Loucy (cell line): ENCODE results near the gene ASS1.

Experiments
- H2AFZ ChIP-seq: fragments of 200-600 bp; sonication (generic); 2 replicates; pipeline ENCODE4 v1.6.0; 2016; ENCODE audit warnings: antibody characterized with exemption, mild to moderate bottlenecking, low read length, moderate library complexity
- H3F3A ChIP-seq: fragments of 200-600 bp; 2 replicates; pipeline ENCODE4 v1.6.0; 2016; ENCODE audit warnings: antibody characterized with exemption, low read depth, mild to moderate bottlenecking
- H3K27me3 ChIP-seq: fragments of 200-600 bp; sonication (generic); 2 replicates; pipeline ENCODE4 v1.6.1; 2014; ENCODE audit warnings: low read length, mild to moderate bottlenecking; ENCODE audit not compliant: insufficient read depth, poor library complexity, severe bottlenecking
- H3K36me3 ChIP-seq: fragments of 200-600 bp; sonication (generic); 2 replicates; pipeline ENCODE4 v1.6.1; 2016; ENCODE audit warnings: low read length; ENCODE audit not compliant: insufficient read depth
- H3K4me1 ChIP-seq: fragments of 200-600 bp; sonication (generic); 2 replicates; pipeline ENCODE4 v1.5.1; 2014; ENCODE audit warnings: low read length, mild to moderate bottlenecking; ENCODE audit not compliant: insufficient read depth, poor library complexity, severe bottlenecking
- H3K4me2 ChIP-seq: fragments of 200-600 bp; sonication (generic); 2 replicates; pipeline ENCODE4 v1.6.0; 2014; ENCODE audit warnings: antibody characterized with exemption, low read length, low read depth, mild to moderate bottlenecking; ENCODE audit not compliant: poor library complexity, severe bottlenecking
- H3K4me3 ChIP-seq: fragments of 200-600 bp; sonication (generic); 2 replicates; pipeline ENCODE4 v1.5.1; 2014; ENCODE audit warnings: low read length, mild to moderate bottlenecking, mixed read lengths; ENCODE audit not compliant: poor library complexity, severe bottlenecking
- H3K79me2 ChIP-seq: fragments of 200-600 bp; sonication (generic); 2 replicates; pipeline ENCODE4 v1.6.1; 2014; ENCODE audit warnings: low read length; ENCODE audit not compliant: insufficient read depth
- H3K9ac ChIP-seq: fragments of 200-600 bp; sonication (generic); 2 replicates; pipeline ENCODE4 v1.6.0; 2014; ENCODE audit warnings: mild to moderate bottlenecking, low read depth, low read length, moderate library complexity; ENCODE audit not compliant: poor library complexity, severe bottlenecking
- H3K9me2 ChIP-seq: fragments of 200-600 bp; sonication (generic); replicated peaks from 2 replicates; pipeline ENCODE4 v1.6.1; 2016; ENCODE audit warnings: low read depth, low read length, mixed read lengths
- H3K9me3 ChIP-seq: fragments of 200-600 bp; sonication (generic); 2 replicates; pipeline ENCODE4 v1.6.1; 2014; ENCODE audit warnings: mild to moderate bottlenecking, antibody characterized with exemption, low read length, low read depth; ENCODE audit not compliant: insufficient read depth
- H4K20me1 ChIP-seq: fragments of 200-600 bp; sonication (generic); 2 replicates; pipeline ENCODE4 v1.6.0; 2014; ENCODE audit warnings: antibody characterized with exemption, low read length, mild to moderate bottlenecking; ENCODE audit not compliant: insufficient read depth, poor library complexity, severe bottlenecking
- CTCF ChIP-seq: fragments of 200-600 bp; sonication (generic); conservative IDR thresholded peaks from 2 replicates; pipeline ENCODE4 v1.5.1; 2014; ENCODE audit warnings: mild to moderate bottlenecking, antibody characterized with exemption, low read length
- EZH2phosphoT487 ChIP-seq: fragments of 200-600 bp; IDR thresholded peaks from 2 replicates; pipeline ENCODE4 v1.6.1; 2018; ENCODE audit warnings: antibody characterized with exemption, mild to moderate bottlenecking, moderate library complexity, borderline replicate concordance

The ASS1 gene

DNA sequence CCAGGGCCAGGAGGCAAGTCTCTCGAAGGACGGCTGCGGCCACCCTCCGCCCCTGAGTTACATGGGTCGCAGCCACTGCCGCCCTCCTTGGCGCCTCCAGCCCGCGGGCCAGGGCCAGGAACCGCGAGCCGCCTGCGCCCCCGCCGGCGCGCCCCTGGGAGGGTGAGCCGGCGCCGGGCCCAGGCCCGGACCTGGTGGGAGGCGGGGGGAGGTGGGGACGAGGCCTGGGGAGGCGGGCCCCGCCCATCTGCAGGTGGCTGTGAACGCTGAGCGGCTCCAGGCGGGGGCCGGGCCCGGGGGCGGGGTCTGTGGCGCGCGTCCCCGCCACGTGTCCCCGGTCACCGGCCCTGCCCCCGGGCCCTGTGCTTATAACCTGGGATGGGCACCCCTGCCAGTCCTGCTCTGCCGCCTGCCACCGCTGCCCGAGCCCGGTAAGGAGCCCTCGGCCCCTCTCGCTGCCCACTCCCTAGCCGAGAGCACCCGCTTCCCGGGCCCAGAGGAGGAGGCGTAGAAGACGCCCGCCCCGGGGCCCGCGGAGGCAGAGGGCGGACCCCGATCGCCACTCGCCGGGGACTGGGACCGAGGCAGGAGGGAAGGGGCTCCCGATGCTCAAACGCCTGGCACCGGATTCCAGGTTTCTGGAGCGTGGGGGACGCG lies at the start of gene ASS1:
Gene ASS1 (plus strand): TSS at position 397 of the 657 bp plus-strand sequence. CDS start 7,268 bp downstream, outside the sequence.
- TF ChIP-seq CTCF (no peak), EZH2phosphoT487 (no peak)
- no peaks in the 10 kb centered on the region for H3F3A ChIP-seq
- no peaks in the 10 kb centered on the region for H3K36me3 ChIP-seq
- H3K9me2 ChIP-seq: no peaks in the 10 kb centered on the region
- no peaks in the 10 kb centered on the region for H3K27me3 ChIP-seq
- no peak within 1 kb of the TSS for H3K4me3 ChIP-seq
- H3K4me1 ChIP-seq: no peaks in the 10 kb centered on the region
- no peak within 1 kb of the TSS for H3K4me2 ChIP-seq
- H3K9ac ChIP-seq: no peak within 1 kb of the TSS
- no peak within 1 kb of the TSS for H2AFZ ChIP-seq
- H3K79me2 ChIP-seq: no peaks in the 10 kb centered on the region
- no peaks in the 10 kb centered on the region for H4K20me1 ChIP-seq
- no peaks in the 10 kb centered on the region for H3K9me3 ChIP-seq

DNA sequence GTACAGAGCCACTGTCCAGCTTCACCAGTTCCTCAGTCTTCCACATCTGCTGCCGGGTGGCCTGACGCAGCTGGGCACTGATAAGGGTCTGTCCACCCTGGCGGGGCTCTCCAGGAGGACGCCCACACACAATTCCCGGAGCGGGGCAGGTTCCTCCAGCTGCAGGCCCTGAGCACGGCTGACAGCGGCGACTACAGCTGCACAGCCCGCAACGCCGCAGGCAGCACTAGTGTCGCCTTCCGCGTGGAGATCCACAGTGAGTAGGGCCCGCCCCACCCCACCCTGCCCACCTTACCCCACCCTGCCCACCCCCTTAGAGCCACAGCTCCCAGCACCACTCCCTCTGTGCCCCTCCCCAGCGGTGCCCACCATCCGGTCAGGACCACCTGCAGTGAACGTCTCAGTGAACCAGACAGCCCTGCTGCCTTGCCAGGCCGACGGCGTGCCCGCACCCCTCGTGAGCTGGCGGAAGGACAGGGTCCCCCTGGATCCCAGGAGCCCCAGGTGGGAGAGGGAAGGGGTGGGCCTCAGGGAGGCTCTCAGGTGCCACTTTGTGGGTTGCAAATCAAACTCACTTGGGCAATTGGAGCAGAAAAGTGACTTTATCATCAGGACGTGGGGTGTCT lies 48.8 kb upstream of the ASS1 start:
- H3K79me2 ChIP-seq: no peaks in the 10 kb centered on the region
- H3K4me2 ChIP-seq: no peak overlapping the region
- no peaks in the 10 kb centered on the region for H4K20me1 ChIP-seq
- H3K9me3 ChIP-seq: no peaks in the 10 kb centered on the region
- H3K36me3 ChIP-seq: no peaks in the 10 kb centered on the region
- H2AFZ ChIP-seq: no peak overlapping the region
- H3K9me2 ChIP-seq: no peaks in the 10 kb centered on the region
- no peak overlapping the region for H3K9ac ChIP-seq
- no peaks in the 10 kb centered on the region for H3K4me1 ChIP-seq
- H3F3A ChIP-seq: no peaks in the 10 kb centered on the region
- TF ChIP-seq CTCF (no peak), EZH2phosphoT487 (no peak)
- H3K4me3 ChIP-seq: no peak overlapping the region
- H3K27me3 ChIP-seq: no peaks in the 10 kb centered on the region

DNA sequence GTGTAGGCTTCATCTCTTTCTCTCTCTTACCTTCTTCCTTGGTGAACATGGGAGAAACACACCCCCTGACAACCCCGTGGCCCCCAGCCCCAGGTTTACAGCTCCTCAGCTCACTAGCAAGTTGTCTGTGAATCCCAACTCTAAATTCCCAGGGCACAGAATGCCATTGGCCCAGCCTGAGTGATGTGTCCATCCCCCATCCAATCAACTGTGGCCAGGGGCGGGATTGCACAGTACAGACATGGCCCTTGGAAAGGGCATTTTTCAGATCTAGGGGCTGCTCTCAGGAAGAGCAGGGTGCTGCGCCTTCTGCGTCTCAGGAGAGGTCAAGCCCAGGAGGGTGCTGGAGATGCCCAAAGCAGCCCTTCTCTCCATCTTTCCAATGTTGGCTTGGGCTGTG lies 48.2 kb upstream of the ASS1 start:
- Histone ChIP-seq H3K9me2 (no peaks in the 10 kb centered on the region), H4K20me1 (no peaks in the 10 kb centered on the region), H2AFZ (no peak overlapping the region), H3K9me3 (no peaks in the 10 kb centered on the region), H3K4me3 (no peak overlapping the region), H3K4me2 (no peak overlapping the region), H3F3A (no peaks in the 10 kb centered on the region), H3K9ac (no peak overlapping the region), H3K79me2 (no peaks in the 10 kb centered on the region), H3K36me3 (no peaks in the 10 kb centered on the region), H3K4me1 (no peaks in the 10 kb centered on the region), H3K27me3 (no peaks in the 10 kb centered on the region)
- TF ChIP-seq CTCF (no peak), EZH2phosphoT487 (no peak)
